Suprapubic skin (tissue), 4 donors: Measurements from ENCODE around the gene UVRAG.

Experiments
- CTCF ChIP-seq, 2 donors: fragments of 200-600 bp in 1 of 2; fragments of 450-650 bp in 1 of 2; sonication (generic) in 1 of 2; IDR thresholded peaks; one replicate each; pipeline ENCODE4 v1.5.1; 2016 to 2019; ENCODE audit warnings: antibody characterized with exemption in 2 of 2, mild to moderate bottlenecking in 1 of 2, moderate library complexity in 1 of 2
- POLR2A ChIP-seq, 2 donors: fragments of 450-650 bp; IDR thresholded peaks; one replicate each; pipeline ENCODE4 v1.6.1; 2017; ENCODE audit warnings: antibody characterized with exemption in 2 of 2, mild to moderate bottlenecking in 2 of 2, moderate library complexity in 2 of 2
- POLR2AphosphoS5 ChIP-seq, 3 donors: sonication (generic); formaldehyde crosslinking; IDR thresholded peaks; one replicate each; pipeline ENCODE4 v1.6.1; 2017; ENCODE audit warnings: antibody characterized with exemption in 3 of 3

DNA sequence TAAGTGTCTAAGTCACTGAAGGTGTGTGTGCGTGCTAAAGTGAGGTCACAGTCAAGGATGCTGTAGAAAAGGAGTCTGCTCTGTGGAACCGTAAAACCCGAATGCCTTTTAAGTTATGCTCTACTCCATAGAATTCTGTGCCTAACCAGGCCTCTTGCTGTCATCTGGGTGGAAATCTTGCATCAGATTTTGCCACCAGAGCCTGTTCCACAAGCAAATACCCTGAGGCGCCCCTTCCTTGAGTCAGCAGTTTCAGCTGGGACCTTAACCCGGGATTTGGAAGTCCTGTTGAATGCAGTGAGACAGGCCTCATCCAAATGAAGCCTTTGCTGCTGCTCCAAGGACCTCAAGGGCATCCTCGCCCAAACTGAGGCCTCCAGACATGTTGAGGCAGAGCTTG is 281.5 kb downstream of the UVRAG start:
- no peak for TF ChIP-seq POLR2A (IDR thresholded peaks at IDR 0.05)
- no peak for TF ChIP-seq CTCF (IDR thresholded peaks at IDR 0.05)
- no peak for TF ChIP-seq POLR2AphosphoS5 (IDR thresholded peaks at IDR 0.05)
